Type B pancreatic cell (in vitro differentiated cells): ENCODE results near the gene ANLN. TPM values are rescaled to one million over a fixed set of nuclear protein-coding genes. Genes with fewer than 3 reads are reported as not detected.
"Not testable (repeated sequence)": the region's sequence is repeated elsewhere in the genome, so short reads cannot be mapped to it uniquely, and the experiment has no call there.

Experiments
- DNase-seq: peaks from one replicate; pipeline ENCODE4 v3.0.0; 2021; ENCODE audit warnings: mixed read lengths; ENCODE audit not compliant: unreplicated experiment; ENCODE audit errors: extremely low spot score
- H3K27ac Mint-ChIP-seq: 2 replicates; pipeline ENCODE4 v1.8.0; 2021; ENCODE audit warnings: mild to moderate bottlenecking, mixed read lengths
- H3K27me3 Mint-ChIP-seq: 2 replicates; pipeline ENCODE4 v1.8.0; 2021; ENCODE audit warnings: mixed read lengths
- H3K36me3 Mint-ChIP-seq: 2 replicates; pipeline ENCODE4 v1.8.0; 2021; ENCODE audit warnings: mixed read lengths
- H3K4me1 Mint-ChIP-seq: one replicate; pipeline ENCODE4 v1.8.0; 2021; ENCODE audit warnings: mixed read lengths; ENCODE audit not compliant: unreplicated experiment
- H3K4me3 Mint-ChIP-seq: 2 replicates; pipeline ENCODE4 v1.8.0; 2021; ENCODE audit warnings: mild to moderate bottlenecking, mixed read lengths
- H3K9me3 Mint-ChIP-seq: 2 replicates; pipeline ENCODE4 v1.8.0; 2021; ENCODE audit warnings: mixed read lengths
- total RNA-seq: library from RNA; stranded (reverse); gene quantifications from 2 replicates; pipeline ENCODE4 v1.2.1, GENCODE V29; 2021; ENCODE audit warnings: low replicate concordance
- TF ChIP-seq, protein P1 (sequence below): fragments of 200-600 bp; sonication (generic); conservative IDR thresholded peaks from 2 replicates; pipeline ENCODE4 v1.5.0; 2021; ENCODE audit warnings: antibody characterized with exemption, mild to moderate bottlenecking

The ANLN gene
- total RNA-seq, 1 donor from 2014 or later: 68.3 TPM

DNA sequence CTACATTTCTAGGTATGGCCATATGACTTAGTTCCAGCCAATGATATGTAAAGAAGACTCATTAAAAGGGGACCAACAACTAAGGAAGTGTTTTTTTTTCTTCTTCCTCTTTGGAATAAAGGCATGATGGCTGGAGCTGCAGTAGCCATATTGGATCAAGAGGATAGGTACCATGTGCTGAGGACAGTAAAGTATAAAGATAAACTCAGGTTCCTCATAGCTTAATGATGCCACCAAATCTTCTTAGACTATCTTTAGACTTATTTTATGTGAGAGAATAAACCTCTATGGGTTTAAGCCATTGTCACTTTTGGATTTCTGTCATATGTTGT lies 85.3 kb downstream of the ANLN start:
- Mint-ChIP-seq H3K36me3 (no peaks in the 10 kb centered on the region), H3K27ac (no peak overlapping the region), H3K9me3 (peaks cover 2% of the 10 kb centered on the region), H3K4me1 (no peaks in the 10 kb centered on the region), H3K27me3 (no peaks in the 10 kb centered on the region), H3K4me3 (no peak overlapping the region)
- TF ChIP-seq, protein P1, sequence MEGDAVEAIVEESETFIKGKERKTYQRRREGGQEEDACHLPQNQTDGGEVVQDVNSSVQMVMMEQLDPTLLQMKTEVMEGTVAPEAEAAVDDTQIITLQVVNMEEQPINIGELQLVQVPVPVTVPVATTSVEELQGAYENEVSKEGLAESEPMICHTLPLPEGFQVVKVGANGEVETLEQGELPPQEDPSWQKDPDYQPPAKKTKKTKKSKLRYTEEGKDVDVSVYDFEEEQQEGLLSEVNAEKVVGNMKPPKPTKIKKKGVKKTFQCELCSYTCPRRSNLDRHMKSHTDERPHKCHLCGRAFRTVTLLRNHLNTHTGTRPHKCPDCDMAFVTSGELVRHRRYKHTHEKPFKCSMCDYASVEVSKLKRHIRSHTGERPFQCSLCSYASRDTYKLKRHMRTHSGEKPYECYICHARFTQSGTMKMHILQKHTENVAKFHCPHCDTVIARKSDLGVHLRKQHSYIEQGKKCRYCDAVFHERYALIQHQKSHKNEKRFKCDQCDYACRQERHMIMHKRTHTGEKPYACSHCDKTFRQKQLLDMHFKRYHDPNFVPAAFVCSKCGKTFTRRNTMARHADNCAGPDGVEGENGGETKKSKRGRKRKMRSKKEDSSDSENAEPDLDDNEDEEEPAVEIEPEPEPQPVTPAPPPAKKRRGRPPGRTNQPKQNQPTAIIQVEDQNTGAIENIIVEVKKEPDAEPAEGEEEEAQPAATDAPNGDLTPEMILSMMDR: no peak
- no peak for DNase-seq

DNA sequence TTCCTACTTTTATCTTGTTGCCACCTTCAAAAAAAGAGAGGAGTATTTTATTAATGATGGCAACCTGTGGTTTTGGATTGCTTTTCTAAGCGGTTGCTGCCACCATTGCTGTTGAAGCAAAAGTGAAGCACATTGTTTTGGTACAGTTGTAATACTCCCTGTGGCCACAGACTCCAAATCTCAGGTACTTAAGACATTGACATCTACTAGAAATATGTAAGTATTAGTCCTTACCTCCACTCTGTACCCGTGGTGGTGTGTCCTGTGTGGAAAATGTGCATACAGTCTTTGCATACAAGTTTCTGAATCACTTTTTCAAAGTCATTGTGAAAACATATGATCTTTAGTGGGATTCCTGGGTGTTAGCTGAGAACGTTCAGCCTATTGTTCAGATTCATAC lies 85.7 kb downstream of the ANLN start:
- no peak for DNase-seq
- Mint-ChIP-seq H3K9me3 (peaks cover 3% of the 10 kb centered on the region), H3K4me3 (no peak overlapping the region), H3K27me3 (no peaks in the 10 kb centered on the region), H3K27ac (no peak overlapping the region), H3K36me3 (no peaks in the 10 kb centered on the region), H3K4me1 (no peaks in the 10 kb centered on the region)
- TF ChIP-seq, protein P1: peak; percentile 37

DNA sequence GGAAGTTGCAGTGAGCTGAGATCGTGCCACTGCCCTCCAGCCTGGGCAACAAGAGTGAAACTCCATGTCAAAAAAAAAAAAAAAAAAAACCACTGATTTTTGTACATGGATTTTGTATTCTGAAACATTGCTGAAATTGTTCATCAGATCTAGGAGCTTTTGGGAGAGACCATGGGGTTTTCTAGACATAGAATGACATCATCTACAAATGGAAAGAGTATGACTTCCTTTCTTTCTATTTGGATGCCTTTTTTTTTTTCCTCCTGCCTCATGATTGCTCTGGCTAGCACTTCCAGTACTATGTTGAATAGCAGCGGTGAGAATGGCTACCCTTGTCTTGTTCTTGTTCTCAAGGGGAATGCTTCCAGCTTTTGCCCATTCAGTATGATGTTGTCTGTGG lies 89.1 kb downstream of the ANLN start:
- Mint-ChIP-seq H3K36me3 (no peaks in the 10 kb centered on the region), H3K9me3 (peaks cover 6% of the 10 kb centered on the region), H3K27ac (no peak overlapping the region), H3K4me3 (no peak overlapping the region), H3K4me1 (no peaks in the 10 kb centered on the region), H3K27me3 (no peaks in the 10 kb centered on the region)
- TF ChIP-seq, protein P1: no peak
- DNase-seq: no peak

DNA sequence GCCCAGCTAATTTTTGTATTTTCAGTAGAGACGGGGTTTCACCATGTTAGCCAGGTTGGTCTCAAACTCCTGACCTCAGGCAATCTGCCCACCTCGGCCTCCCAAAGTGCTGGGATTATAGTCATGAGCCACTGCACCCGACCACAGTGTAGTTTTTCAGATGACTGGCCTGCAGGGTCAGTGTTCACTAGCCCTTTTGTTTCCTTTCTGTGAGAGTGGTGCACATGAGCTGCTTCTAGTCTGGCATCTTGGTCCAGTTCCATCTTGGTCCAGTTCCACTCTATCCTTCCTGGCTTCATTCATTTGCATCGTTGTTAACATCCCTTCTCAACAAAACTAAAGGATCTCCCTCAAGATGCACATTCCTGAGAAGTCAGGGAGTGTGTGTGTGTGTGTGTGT lies 94.2 kb downstream of the ANLN start:
- not testable (repeated sequence) for H3K4me1 Mint-ChIP-seq, H3K4me3 Mint-ChIP-seq, H3K9me3 Mint-ChIP-seq, H3K36me3 Mint-ChIP-seq, H3K27ac Mint-ChIP-seq, H3K27me3 Mint-ChIP-seq, DNase-seq

DNA sequence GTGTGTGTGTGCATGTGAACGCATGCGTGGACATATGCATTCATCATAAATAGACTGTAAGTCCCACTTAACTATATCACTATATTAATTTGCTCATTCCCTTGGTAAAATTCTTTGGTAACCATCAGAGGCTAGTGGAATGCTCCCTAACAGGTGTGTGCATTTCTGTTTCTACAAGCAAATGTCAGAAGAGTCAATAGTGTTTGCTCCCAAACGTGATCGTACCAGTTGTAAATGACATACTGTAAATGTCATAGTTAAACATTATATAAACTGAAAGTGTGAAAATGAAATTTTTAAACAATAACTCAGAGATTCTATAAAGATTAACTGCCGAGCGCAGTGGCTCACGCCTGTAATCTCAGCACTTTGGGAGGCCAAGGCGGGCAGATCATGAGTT lies 94.6 kb downstream of the ANLN start:
- Mint-ChIP-seq H3K36me3 (no peaks in the 10 kb centered on the region), H3K27ac (no peak overlapping the region), H3K4me3 (no peak overlapping the region), H3K9me3 (peaks cover 10% of the 10 kb centered on the region), H3K4me1 (peaks cover 10% of the 10 kb centered on the region), H3K27me3 (no peaks in the 10 kb centered on the region)
- TF ChIP-seq, protein P1: no peak
- no peak for DNase-seq

DNA sequence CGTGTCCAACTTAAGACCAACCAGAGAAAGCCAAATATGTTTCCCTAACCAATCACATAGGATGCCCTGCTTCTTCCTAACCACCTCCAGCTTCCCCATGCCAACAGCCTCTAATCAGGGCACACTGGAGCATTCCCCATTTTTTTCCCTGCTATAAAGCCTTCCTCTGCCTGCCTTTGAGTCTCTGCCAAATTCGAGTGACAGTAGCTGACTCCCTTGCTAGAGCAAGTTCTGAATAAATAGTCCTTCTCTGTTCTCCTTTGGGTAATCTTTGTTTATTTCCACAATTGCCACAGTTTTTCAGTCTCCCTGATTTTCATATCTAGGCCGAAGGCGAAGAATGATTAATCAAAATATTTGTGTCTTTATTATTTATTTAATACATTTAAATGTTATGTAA lies 96.7 kb downstream of the ANLN start:
- H3K27me3 Mint-ChIP-seq: no peaks in the 10 kb centered on the region
- H3K4me3 Mint-ChIP-seq: no peak overlapping the region
- peaks cover 4% of the 10 kb centered on the region for H3K9me3 Mint-ChIP-seq
- H3K27ac Mint-ChIP-seq: no peak overlapping the region
- H3K4me1 Mint-ChIP-seq: peaks cover 23% of the 10 kb centered on the region
- TF ChIP-seq, protein P1: no peak
- H3K36me3 Mint-ChIP-seq: no peaks in the 10 kb centered on the region
- DNase-seq: no peak
